HCT116 (cell line): ENCODE results near the gene PARVA. TPM values are rescaled to one million over a fixed set of nuclear protein-coding genes. Genes with fewer than 3 reads are reported as not detected.

ENCODE experiments used
- ATAC-seq: fragments of 200-7000 bp; cut with Tn5 transposase; 2 replicates; pipeline ENCODE4 v1.9.1; 2020; ENCODE audit warnings: mild to moderate bottlenecking, moderate library complexity
- BruUV-seq: library from RNA; stranded (reverse); fragments of 400-500 nt; replicated peaks from 2 replicates; lab custom pipeline; 2021; lab: Mats Ljungman, UMichigan
- CTCF ChIA-PET: fragments of 300-600 bp; sonication (Branson Sonifier 250); formaldehyde crosslinking; loops from one replicate; lab custom pipeline; 2021; ENCODE audit warnings: antibody characterized with exemption; lab: Charles Lee
- POLR2A ChIA-PET: fragments of 300-600, 350-600 bp; sonication (Branson Sonifier 250); formaldehyde crosslinking; loops from one replicate; lab custom pipeline; 2021; ENCODE audit warnings: antibody characterized with exemption; lab: Charles Lee
- RAD21 ChIA-PET, 2 experiments: fragments of 300-600 bp; sonication (Branson Sonifier 250); formaldehyde crosslinking; loops; one replicate each; lab custom pipeline; 2023; ENCODE audit warnings: low total read pairs in 2 of 2; ENCODE audit not compliant: uncharacterized antibody in 2 of 2, unreplicated experiment in 2 of 2, low non-redundant PET in 1 of 2; lab: Charles Lee
- DNase-seq: peaks from one replicate; pipeline ENCODE4 v3.0.0-alpha.2; 2010; ENCODE audit warnings: low read depth, low spot score
- H2AFZ ChIP-seq: fragments of 200-600 bp; shearing (Covaris generic), sonication (generic); 2 replicates; pipeline ENCODE4 v1.6.1; 2017; ENCODE audit warnings: low read depth, mixed run types, mixed read lengths, antibody characterized with exemption, low read length; ENCODE audit not compliant: poor library complexity, severe bottlenecking
- H3K27ac ChIP-seq: 2 replicates; pipeline ENCODE4 v1.5.1; 2012; ENCODE audit warnings: low read depth, low read length
- H3K27me3 ChIP-seq: fragments of 200-600 bp; sonication (generic); 2 replicates; pipeline ENCODE4 v1.6.1; 2016; ENCODE audit warnings: mixed run types, low read length, mixed read lengths; ENCODE audit not compliant: insufficient read depth
- H3K36me3 ChIP-seq, 2 experiments: fragments of 200-500 bp in 1 of 2; fragments of 200-600 bp in 1 of 2; sonication (Bioruptor generic) in 1 of 2; sonication (generic) in 1 of 2; 2 replicates each; pipeline versions ENCODE4 v1.5.1 to v1.6.1; 2014 to 2016; ENCODE audit warnings: low read length in 2 of 2, inconsistent platforms in 1 of 2, mixed read lengths in 1 of 2, mixed run types in 1 of 2; ENCODE audit not compliant: insufficient read depth in 2 of 2, control insufficient read depth in 1 of 2
- H3K4me1 ChIP-seq, 2 experiments: fragments of 200-600 bp in 1 of 2; sonication (generic) in 1 of 2; 2 replicates each; pipeline versions ENCODE4 v1.5.1 to v1.6.1; 2012 to 2017; ENCODE audit warnings: low read length in 2 of 2, inconsistent platforms in 1 of 2, mild to moderate bottlenecking in 1 of 2, mixed read lengths in 1 of 2, mixed run types in 1 of 2, moderate library complexity in 1 of 2; ENCODE audit not compliant: insufficient read depth in 2 of 2, control insufficient read depth in 1 of 2
- H3K4me2 ChIP-seq: fragments of 200-600 bp; sonication (generic); 2 replicates; pipeline ENCODE4 v1.6.1; 2017; ENCODE audit warnings: mixed run types, low read length, mixed read lengths
- H3K4me3 ChIP-seq, 2 experiments: fragments of 200-600 bp in 1 of 2; sonication (generic) in 1 of 2; replicated peaks in 1 of 2; 2 replicates each; pipeline ENCODE4 v1.5.1; 2011 to 2016; ENCODE audit warnings: low read length in 2 of 2, control low read depth in 1 of 2, low read depth in 1 of 2, mild to moderate bottlenecking in 1 of 2, mixed read lengths in 1 of 2, mixed run types in 1 of 2
- H3K79me2 ChIP-seq: fragments of 200-600 bp; sonication (generic); 2 replicates; pipeline ENCODE4 v1.6.1; 2017; ENCODE audit warnings: mild to moderate bottlenecking, mixed run types, low read length, moderate library complexity, mixed read lengths; ENCODE audit not compliant: insufficient read depth
- H3K9ac ChIP-seq: fragments of 200-600 bp; sonication (generic); 2 replicates; pipeline ENCODE4 v1.6.1; 2016; ENCODE audit warnings: low read length, mixed read lengths
- H3K9me2 ChIP-seq: fragments of 200-600 bp; sonication (generic), shearing (Covaris generic); 2 replicates; pipeline ENCODE4 v1.6.1; 2017; ENCODE audit warnings: mixed run types, mild to moderate bottlenecking, moderate library complexity; ENCODE audit not compliant: insufficient read depth
- H3K9me3 ChIP-seq, 2 experiments: fragments of 200-500 bp in 1 of 2; fragments of 200-600 bp in 1 of 2; sonication (Bioruptor generic) in 1 of 2; sonication (generic) in 1 of 2; 2 replicates each; pipeline ENCODE4 v1.6.1; 2014 to 2017; ENCODE audit warnings: low read length in 2 of 2, mixed read lengths in 2 of 2, inconsistent platforms in 1 of 2, low read depth in 1 of 2, mild to moderate bottlenecking in 1 of 2, mixed run types in 1 of 2, moderate library complexity in 1 of 2; ENCODE audit not compliant: control insufficient read depth in 1 of 2, insufficient read depth in 1 of 2
- H4K20me1 ChIP-seq: fragments of 200-600 bp; sonication (generic), shearing (Covaris generic); 2 replicates; pipeline ENCODE4 v1.6.1; 2017; ENCODE audit warnings: mixed run types, mild to moderate bottlenecking, moderate library complexity; ENCODE audit not compliant: insufficient read depth
- CBX3 ChIP-seq: IDR thresholded peaks from 2 replicates; pipeline ENCODE4 v1.6.1; 2012; ENCODE audit warnings: low read depth
- EGR1 ChIP-seq: IDR thresholded peaks from 2 replicates; pipeline ENCODE4 v1.6.1; 2012; ENCODE audit warnings: low read depth
- ELF1 ChIP-seq: IDR thresholded peaks from 2 replicates; pipeline ENCODE4 v1.6.1; 2012; ENCODE audit warnings: low read depth, borderline replicate concordance
- POLR2A ChIP-seq: IDR thresholded peaks from 2 replicates; pipeline ENCODE4 v1.7.0; 2011; ENCODE audit warnings: borderline replicate concordance; ENCODE audit not compliant: insufficient read depth, insufficient read length; ENCODE audit errors: extremely low read depth
- POLR2AphosphoS5 ChIP-seq: IDR thresholded peaks from 2 replicates; pipeline ENCODE4 v1.6.1; 2011; ENCODE audit warnings: mild to moderate bottlenecking, low read depth, low read length, moderate library complexity
- RAD21 ChIP-seq: IDR thresholded peaks from 2 replicates; pipeline ENCODE4 v1.6.1; 2012; ENCODE audit warnings: low read depth, mild to moderate bottlenecking
- REST ChIP-seq: IDR thresholded peaks from 2 replicates; pipeline ENCODE4 v1.6.1; 2012; ENCODE audit warnings: low read depth
- SIN3A ChIP-seq: IDR thresholded peaks from 2 replicates; pipeline ENCODE4 v1.6.1; 2012; ENCODE audit warnings: low read depth
- SP1 ChIP-seq: IDR thresholded peaks from 2 replicates; pipeline ENCODE4 v1.6.1; 2012; ENCODE audit warnings: low read depth
- SRF ChIP-seq: IDR thresholded peaks from 2 replicates; pipeline ENCODE4 v1.6.1; 2012; ENCODE audit warnings: low read depth
- YY1 ChIP-seq: IDR thresholded peaks from 2 replicates; pipeline ENCODE4 v1.6.1; 2011; ENCODE audit warnings: low read length, low read depth, moderate library complexity, mild to moderate bottlenecking; ENCODE audit not compliant: insufficient replicate concordance; ENCODE audit errors: extremely low read depth
- ZFX ChIP-seq: fragments of 450-650 bp; IDR thresholded peaks from 2 replicates; pipeline ENCODE4 v1.6.1; 2017
- ZNF274 ChIP-seq: fragments of 200-500 bp; sonication (Bioruptor generic); IDR thresholded peaks from 2 replicates; pipeline ENCODE4 v1.6.1; 2014; ENCODE audit warnings: mild to moderate bottlenecking, low read depth, low read length, inconsistent platforms
- intact Hi-C: fragments of 100-400 bp; cut with micrococcal nuclease; formaldehyde crosslinking; loops from 2 replicates; pipeline ENCODE4 v1.10.0; 2022
- total RNA-seq: library from RNA; stranded (reverse); gene quantifications from one replicate; pipeline ENCODE4 v1.2.1, GENCODE V29; 2021; ENCODE audit not compliant: unreplicated experiment

Gene PARVA
- total RNA-seq, 1 experiment from 2014 or later: 18.4 TPM

- no TSS peak for BruUV-seq
- no peaks in the 10 kb centered on the region for H3K36me3 ChIP-seq
- H3K9me2 ChIP-seq: no peaks in the 10 kb centered on the region
- H3K27me3 ChIP-seq: no peaks in the 10 kb centered on the region
- H3K79me2 ChIP-seq: no peaks in the 10 kb centered on the region
- peaks cover 6 to 12% of the 10 kb centered on the region in 2 experiments; a peak in 3 of 4 replicates for H3K4me1 ChIP-seq
- intact Hi-C loops: no loop called here
- ChIA-PET CTCF (no interaction called here), POLR2A (no interaction called here), RAD21 (no interaction called here)
- no peak overlapping the region for H2AFZ ChIP-seq
- no peaks in the 10 kb centered on the region for H3K9me3 ChIP-seq
- no peak for TF ChIP-seq SP1
- TF ChIP-seq EGR1: no peak
- no peak for TF ChIP-seq POLR2AphosphoS5
- no peak for TF ChIP-seq ZNF274
- TF ChIP-seq SIN3A: no peak
- no peak overlapping the region for H3K4me3 ChIP-seq
- no peak overlapping the region for H3K4me2 ChIP-seq
- no peak for ATAC-seq
- H3K27ac ChIP-seq: no peak overlapping the region
- DNase-seq: no peak
- H3K9ac ChIP-seq: no peak overlapping the region
- no peaks in the 10 kb centered on the region for H4K20me1 ChIP-seq
Observed at GRCh38 chr11:12546660-12547059, 169.3 kb downstream of the PARVA start.

DNA sequence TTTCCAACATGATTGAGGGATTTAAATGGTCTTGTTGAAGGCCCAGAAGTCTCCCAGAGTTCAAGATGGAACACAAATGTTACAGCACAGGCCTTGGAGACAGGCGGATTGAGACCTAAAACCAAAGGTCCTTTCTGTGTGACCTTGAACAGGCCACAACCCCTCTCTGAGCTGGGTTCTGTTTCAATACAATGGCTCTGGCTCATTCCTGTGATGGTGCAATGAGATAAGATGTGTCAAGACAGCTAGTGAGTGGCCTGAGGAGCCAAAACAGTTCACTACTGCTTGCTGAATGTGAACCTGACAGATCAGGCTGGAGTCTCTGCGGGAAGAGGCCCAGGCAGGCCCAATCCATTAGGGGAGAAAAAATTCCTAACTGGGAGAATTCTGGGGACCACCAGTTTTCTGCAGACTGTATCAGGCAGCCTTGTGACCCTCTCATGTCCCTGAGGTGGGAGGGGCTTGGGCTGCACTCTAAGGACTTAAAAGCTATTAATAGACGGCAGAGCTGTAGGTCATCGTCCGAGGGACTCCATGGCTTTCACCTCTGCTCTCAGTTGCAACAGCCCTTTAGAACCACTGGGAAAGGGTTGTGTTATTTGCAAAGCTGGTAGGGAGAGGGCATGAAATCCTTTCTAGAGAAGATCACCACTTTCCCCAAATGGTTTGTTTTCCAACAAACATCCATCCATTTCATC lies 170.7 kb downstream of the PARVA start:
- ChIA-PET RAD21 (no interaction called here), POLR2A (no interaction called here), CTCF (no interaction called here)
- Histone ChIP-seq H3K9me2 (no peaks in the 10 kb centered on the region), H3K4me3 (no peak overlapping the region), H3K4me2 (no peak overlapping the region), H3K4me1 (peaks cover 6 to 11% of the 10 kb centered on the region in 2 experiments; a peak in 3 of 4 replicates), H3K36me3 (no peaks in the 10 kb centered on the region), H3K9me3 (no peaks in the 10 kb centered on the region), H3K27ac (no peak overlapping the region), H3K79me2 (no peaks in the 10 kb centered on the region), H4K20me1 (no peaks in the 10 kb centered on the region), H3K9ac (no peak overlapping the region), H3K27me3 (no peaks in the 10 kb centered on the region), H2AFZ (no peak overlapping the region)
- intact Hi-C loops: no loop called here
- BruUV-seq: no TSS peak
- DNase-seq (no peak), ATAC-seq (no peak)
- no peak for TF ChIP-seq CBX3
- TF ChIP-seq REST: no peak
- TF ChIP-seq EGR1: no peak
- TF ChIP-seq SRF: no peak
- no peak for TF ChIP-seq POLR2A
- TF ChIP-seq YY1: no peak
- TF ChIP-seq RAD21: no peak
- no peak for TF ChIP-seq ZFX
- no peak for TF ChIP-seq POLR2AphosphoS5
- no peak for TF ChIP-seq ELF1
